H1 (cell line): ENCODE measurements around the gene GREB1. TPM values are rescaled to one million over a fixed set of nuclear protein-coding genes. Genes with fewer than 3 reads are reported as not detected.

Source experiments
- CTCF ChIA-PET: fragments of 300-600 bp; sonication (Branson Sonifier 250); formaldehyde crosslinking; loops from one replicate; lab custom pipeline; 2021; ENCODE audit not compliant: partially characterized antibody; lab: Charles Lee
- POLR2A ChIA-PET: fragments of 300-600 bp; sonication (Branson Sonifier 250); formaldehyde crosslinking; loops from one replicate; lab custom pipeline; 2021; ENCODE audit warnings: inconsistent platforms; ENCODE audit not compliant: partially characterized antibody; lab: Charles Lee
- DNase-seq, 2 experiments: peaks; one replicate each; pipeline versions ENCODE4 v3.0.0 to v3.0.0-alpha.2; 2010 to 2022; ENCODE audit warnings: low spot score in 2 of 2, low read depth in 1 of 2, mixed read lengths in 1 of 2
- FAIRE-seq: peaks from 2 replicates; lab custom pipeline; 2011; peaks lifted over from hg19 to GRCh38; lab: Jason Lieb, UNC
- H2AFZ ChIP-seq: 2 replicates; pipeline ENCODE4 v1.8.1; 2012; ENCODE audit warnings: low read length, inconsistent platforms
- H2AK5ac ChIP-seq: 2 replicates; pipeline ENCODE4 v1.6.1; 2013; ENCODE audit warnings: low read depth, low read length
- H2BK120ac ChIP-seq: replicated peaks from 2 replicates; pipeline ENCODE3; 2013; ENCODE audit warnings: low read depth, low read length, inconsistent platforms
- H2BK12ac ChIP-seq: 2 replicates; pipeline ENCODE4 v1.6.1; 2013; ENCODE audit warnings: low read depth, low read length
- H2BK15ac ChIP-seq: 2 replicates; pipeline ENCODE4 v1.6.1; 2013; ENCODE audit warnings: low read length
- H2BK20ac ChIP-seq: 2 replicates; pipeline ENCODE4 v1.6.1; 2013; ENCODE audit warnings: low read length
- H2BK5ac ChIP-seq: 2 replicates; pipeline ENCODE4 v1.6.1; 2013; ENCODE audit warnings: low read depth, low read length
- H3K14ac ChIP-seq: 2 replicates; pipeline ENCODE4 v1.6.1; 2013; ENCODE audit warnings: inconsistent platforms; ENCODE audit not compliant: insufficient read length
- H3K18ac ChIP-seq: 2 replicates; pipeline ENCODE4 v1.6.1; 2013; ENCODE audit warnings: low read length; ENCODE audit errors: extremely low read depth
- H3K23ac ChIP-seq: 2 replicates; pipeline ENCODE4 v1.6.1; 2013; ENCODE audit warnings: inconsistent platforms; ENCODE audit not compliant: insufficient read length
- H3K23me2 ChIP-seq: 2 replicates; pipeline ENCODE4 v1.6.1; 2013; ENCODE audit warnings: low read depth, low read length
- H3K27ac ChIP-seq: 2 replicates; pipeline ENCODE4 v1.6.1; 2011; ENCODE audit warnings: low read depth, low read length, inconsistent platforms
- H3K27me3 ChIP-seq, 4 experiments: replicated peaks in 1 of 4; 1 replicate in 1 of 4; 2 replicates in 3 of 4; pipeline versions ENCODE4 v1.6.1 to v1.8.1; 2011 to 2013; ENCODE audit warnings: low read length in 3 of 4, mild to moderate bottlenecking in 3 of 4, inconsistent platforms in 2 of 4, mixed read lengths in 2 of 4, moderate library complexity in 1 of 4; ENCODE audit not compliant: control insufficient read depth in 3 of 4, insufficient read depth in 3 of 4; ENCODE audit errors: extremely low read depth in 1 of 4
- H3K36me3 ChIP-seq, 4 experiments: 2 replicates each; pipeline versions ENCODE4 v1.6.1 to v1.8.1; 2011 to 2013; ENCODE audit warnings: mild to moderate bottlenecking in 4 of 4, low read length in 3 of 4, moderate library complexity in 2 of 4, control low read depth in 1 of 4, inconsistent platforms in 1 of 4; ENCODE audit not compliant: insufficient read depth in 4 of 4, control insufficient read depth in 2 of 4
- H3K4ac ChIP-seq: replicated peaks from 2 replicates; pipeline ENCODE3; 2013; ENCODE audit warnings: low read length, low read depth, mixed read lengths, inconsistent platforms; ENCODE audit not compliant: insufficient read length
- H3K4me1 ChIP-seq, 4 experiments: replicated peaks in 1 of 4; 1 replicate in 1 of 4; 2 replicates in 3 of 4; pipeline versions ENCODE4 v1.6.1 to v1.8.1; 2011 to 2013; ENCODE audit warnings: low read length in 3 of 4, inconsistent platforms in 2 of 4, mixed read lengths in 1 of 4; ENCODE audit not compliant: insufficient read depth in 4 of 4, control insufficient read depth in 3 of 4
- H3K4me2 ChIP-seq, 2 experiments: 2 replicates each; pipeline versions ENCODE4 v1.6.1 to v1.8.1; 2011 to 2013; ENCODE audit warnings: low read depth in 2 of 2, low read length in 2 of 2, control low read depth in 1 of 2, inconsistent platforms in 1 of 2, mild to moderate bottlenecking in 1 of 2; ENCODE audit not compliant: insufficient read depth in 1 of 2
- H3K4me3 ChIP-seq, 4 experiments: fragments of 200-600, 300-600 bp in 1 of 4; sonication (generic), shearing (Covaris generic), sonication (Bioruptor Twin) in 1 of 4; 2 replicates each; pipeline versions ENCODE4 v1.5.1 to v1.8.1; 2011 to 2016; ENCODE audit warnings: low read length in 4 of 4, low read depth in 3 of 4, control low read depth in 2 of 4, inconsistent platforms in 2 of 4, mild to moderate bottlenecking in 2 of 4, mixed read lengths in 1 of 4, moderate library complexity in 1 of 4; ENCODE audit not compliant: insufficient read depth in 2 of 4; ENCODE audit errors: extremely low read depth in 1 of 4
- H3K56ac ChIP-seq: replicated peaks from 2 replicates; pipeline ENCODE3; 2013; ENCODE audit warnings: low read depth, mild to moderate bottlenecking, mixed read lengths, low read length, inconsistent platforms; ENCODE audit not compliant: insufficient read length
- H3K79me1 ChIP-seq: 2 replicates; pipeline ENCODE4 v1.6.1; 2013; ENCODE audit warnings: low read depth, low read length, control low read depth
- H3K79me2 ChIP-seq, 2 experiments: 2 replicates each; pipeline versions ENCODE4 v1.6.1 to v1.8.1; 2012 to 2013; ENCODE audit warnings: low read length in 2 of 2, mild to moderate bottlenecking in 2 of 2, inconsistent platforms in 1 of 2; ENCODE audit not compliant: insufficient read depth in 2 of 2, control insufficient read depth in 1 of 2
- H3K9ac ChIP-seq, 4 experiments: replicated peaks in 1 of 4; 1 replicate in 1 of 4; 2 replicates in 3 of 4; pipeline versions ENCODE4 v1.6.1 to v1.8.1; 2011 to 2013; ENCODE audit warnings: low read depth in 3 of 4, low read length in 3 of 4, control low read depth in 2 of 4, mild to moderate bottlenecking in 2 of 4, moderate library complexity in 2 of 4, inconsistent platforms in 1 of 4; ENCODE audit errors: extremely low read depth in 1 of 4
- H3K9me3 ChIP-seq, 2 experiments: 2 replicates each; pipeline versions ENCODE4 v1.6.1 to v1.8.1; 2012 to 2013; ENCODE audit warnings: mild to moderate bottlenecking in 2 of 2, moderate library complexity in 2 of 2, control low read depth in 1 of 2, inconsistent platforms in 1 of 2, low read depth in 1 of 2, low read length in 1 of 2, mixed read lengths in 1 of 2; ENCODE audit not compliant: insufficient read depth in 2 of 2
- H4K20me1 ChIP-seq, 2 experiments: replicated peaks in 1 of 2; 2 replicates each; pipeline versions ENCODE3 to v1.8.1; 2011 to 2013; ENCODE audit warnings: inconsistent platforms in 2 of 2, low read length in 2 of 2, mild to moderate bottlenecking in 1 of 2; ENCODE audit not compliant: insufficient read depth in 2 of 2, control insufficient read depth in 1 of 2
- H4K5ac ChIP-seq: 2 replicates; pipeline ENCODE4 v1.6.1; 2013; ENCODE audit warnings: low read length, low read depth, mixed read lengths, inconsistent platforms; ENCODE audit not compliant: insufficient read length
- H4K8ac ChIP-seq: 2 replicates; pipeline ENCODE4 v1.8.0; 2013; ENCODE audit warnings: mild to moderate bottlenecking, moderate library complexity, low read length, inconsistent platforms; ENCODE audit not compliant: insufficient read depth; ENCODE audit errors: extremely low read depth
- H4K91ac ChIP-seq: replicated peaks from 2 replicates; pipeline ENCODE3; 2013; ENCODE audit warnings: low read length, mixed read lengths, inconsistent platforms; ENCODE audit not compliant: insufficient read length
- BCL11A ChIP-seq, 2 experiments: IDR thresholded peaks; one replicate each; pipeline ENCODE4 v1.6.1; 2011; ENCODE audit warnings: low read depth in 2 of 2, low read length in 2 of 2, mild to moderate bottlenecking in 2 of 2
- FOSL1 ChIP-seq: IDR thresholded peaks from 2 replicates; pipeline ENCODE4 v1.6.1; 2011; ENCODE audit warnings: mild to moderate bottlenecking, low read depth, low read length, moderate library complexity; ENCODE audit not compliant: insufficient read depth
- HDAC6 ChIP-seq: IDR thresholded peaks from one replicate; pipeline ENCODE4 v1.7.1; 2012; ENCODE audit warnings: low read depth, mild to moderate bottlenecking, inconsistent platforms, low read length, moderate library complexity
- JUND ChIP-seq: IDR thresholded peaks from 2 replicates; pipeline ENCODE4 v1.6.1; 2011; ENCODE audit warnings: mild to moderate bottlenecking, improper control_type of control experiment, low read length
- KDM1A ChIP-seq: fragments of 200-600, 300-600 bp; sonication (generic); IDR thresholded peaks from 2 replicates; pipeline ENCODE4 v1.7.1; 2016; ENCODE audit warnings: mild to moderate bottlenecking, low read length, borderline replicate concordance
- KDM4A ChIP-seq: IDR thresholded peaks from one replicate; pipeline ENCODE4 v1.7.1; 2012; ENCODE audit warnings: low read depth, mild to moderate bottlenecking, moderate library complexity, low read length, inconsistent platforms; ENCODE audit not compliant: severe bottlenecking
- MAFK ChIP-seq: IDR thresholded peaks from 2 replicates; pipeline ENCODE4 v1.6.1; 2012; ENCODE audit warnings: low read depth, mild to moderate bottlenecking, improper control_type of control experiment, low read length
- TEAD4 ChIP-seq: IDR thresholded peaks from 2 replicates; pipeline ENCODE4 v1.6.1; 2012; ENCODE audit warnings: low read depth, low read length, inconsistent platforms, mixed read lengths
- YY1 ChIP-seq: IDR thresholded peaks from 2 replicates; pipeline ENCODE4 v1.6.1; 2011; ENCODE audit warnings: low read depth, mild to moderate bottlenecking, low read length
- ZNF274 ChIP-seq: IDR thresholded peaks from 2 replicates; pipeline ENCODE4 v1.7.0; 2012; ENCODE audit warnings: low read length, borderline replicate concordance; ENCODE audit errors: extremely low read depth
- WGBS, 2 experiments: shearing (Covaris generic) in 1 of 2; methylation state at CpG; one replicate each; pipeline versions ENCODE4 v1.1.6 to v1.1.7; 2013 to 2015; ENCODE audit warnings: low lambda C conversion rate in 2 of 2, mixed read lengths in 2 of 2, inconsistent platforms in 1 of 2, low coverage in 1 of 2, missing lambda C conversion rate in 1 of 2; ENCODE audit not compliant: insufficient replicate concordance in 2 of 2, insufficient coverage in 1 of 2, insufficient read length in 1 of 2; ENCODE audit errors: extremely low coverage in 1 of 2, missing lambda C conversion rate in 1 of 2; 5-methylcytosine and 5-hydroxymethylcytosine counted together
- polyA plus RNA-seq, 7 experiments: library from polyadenylated mRNA; depleted of rRNA in 3 of 7; stranded (reverse) in 5 of 7; unstranded in 2 of 7; fragments of >200 nt in 5 of 7; fragments of 200-250 nt in 2 of 7; gene quantifications; 1 replicate in 5 of 7; 2 replicates in 1 of 7; 4 replicates in 1 of 7; pipeline versions ENCODE4 v1.2.1 to v1.2.3, GENCODE V29; 2011 to 2013; ENCODE audit warnings: missing spikeins in 2 of 7, mixed read lengths in 2 of 7
- total RNA-seq: library from RNA; stranded (reverse); fragmentation: NEBNext Ultra II Directional; extraction: Animal tissue kit (Norgen Biotek cat#: 25700); gene quantifications from 2 replicates; pipeline ENCODE4 v1.2.1, GENCODE V29; 2021

The GREB1 gene
- total and polyA plus RNA-seq, 2 of the 8 experiments (the other 6 are each of a cell fraction or from before 2014, with no cell fraction given) = 7.9 to 43.4 TPM

- 85% methylated on average over 15 of the region's 16 CpGs; no CpG with 5 or more reads in 1 of the 2 experiments for WGBS, 2 experiments
- Histone ChIP-seq H3K9ac (no peak overlapping the region), H3K27me3 (peaks cover 8 to 28% (median 23%) of the 10 kb centered on the region in 4 experiments), H4K5ac (no peak overlapping the region), H2AFZ (no peak overlapping the region), H2AK5ac (no peak overlapping the region), H2BK20ac (no peak overlapping the region), H3K36me3 (no peaks in the 10 kb centered on the region), H2BK12ac (no peak overlapping the region), H2BK120ac (no peak overlapping the region), H3K4me3 (no peak overlapping the region), H4K91ac (no peak overlapping the region), H3K4me2 (no peak overlapping the region), H2BK15ac (no peak overlapping the region), H3K79me2 (no peaks in the 10 kb centered on the region), H3K18ac (no peak overlapping the region), H2BK5ac (no peak overlapping the region), H3K23me2 (no peaks in the 10 kb centered on the region; the same call in 1 of the 2 replicates), H3K79me1 (no peaks in the 10 kb centered on the region), H3K9me3 (peaks cover 3 to 4% of the 10 kb centered on the region in 2 experiments; a peak in 2 of 4 replicates), H3K14ac (no peak overlapping the region), H3K4me1 (peaks cover 0 to 7% (median 3%) of the 10 kb centered on the region in 4 experiments; a peak in 1 of 7 replicates), H3K23ac (no peak overlapping the region), H4K20me1 (peaks cover 0 to 2% of the 10 kb centered on the region in 2 experiments), H3K27ac (no peak overlapping the region), H3K4ac (no peak overlapping the region), H4K8ac (no peak overlapping the region), H3K56ac (no peak overlapping the region)
- no peak for FAIRE-seq
- POLR2A ChIA-PET = no interaction called here
- TF ChIP-seq JUND (no peak), YY1 (no peak), KDM1A (no peak), MAFK (no peak), BCL11A (IDR thresholded peaks at IDR 0.05; ENCODE audit: low read depth in 2 of 2, low read length in 2 of 2) (no peak), KDM4A (no peak), ZNF274 (no peak), HDAC6 (no peak), TEAD4 (no peak), FOSL1 (no peak)
- CTCF ChIA-PET = interaction anchor here (1.5 to 8.7 kb wide), 3 partner anchors 9 to 112 kb away, joined by 3 to 76 read pairs (median 4); no protein-coding TSS in a partner anchor
- no peak for DNase-seq
Measured at GRCh38 chr2:11667866-11668637, 134.2 kb downstream of the GREB1 start.
